SU-DHL-6 (cell line): ENCODE results near the gene ANO6.

Source experiments
- EZH2phosphoT487 ChIP-seq: fragments of 200-600 bp; sonication (generic), shearing (Covaris generic); conservative IDR thresholded peaks from 2 replicates; pipeline ENCODE4 v1.6.1; 2018; ENCODE audit warnings: mild to moderate bottlenecking, antibody characterized with exemption, low read length, moderate library complexity, mixed read lengths
- TF ChIP-seq, protein P1 (sequence below): fragments of 200-600 bp; sonication (generic); IDR thresholded peaks from one replicate; pipeline ENCODE4 v1.5.1; 2017; ENCODE audit warnings: antibody characterized with exemption, mild to moderate bottlenecking, low read length, moderate library complexity; ENCODE audit not compliant: insufficient read depth, poor library complexity, severe bottlenecking

DNA sequence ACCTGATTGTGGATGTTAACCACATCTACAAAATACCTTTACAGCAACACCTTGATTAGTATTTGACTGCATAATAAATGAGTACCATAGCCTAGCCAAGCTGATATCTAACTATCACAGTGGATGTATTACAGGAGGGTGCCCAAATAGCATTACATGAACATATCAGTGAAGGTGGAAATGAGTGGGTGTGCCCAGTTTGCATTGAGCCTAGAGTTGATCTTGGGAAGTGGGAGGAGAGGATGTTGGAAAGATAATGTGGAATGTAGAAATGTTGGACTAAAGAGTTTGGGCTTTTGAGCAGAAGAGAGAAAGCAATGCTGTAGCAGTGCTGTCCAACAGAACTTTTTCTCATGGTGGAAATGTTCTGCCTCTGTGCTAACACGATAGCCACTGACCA is 98.9 kb downstream of the ANO6 start:
- TF ChIP-seq, protein P1, sequence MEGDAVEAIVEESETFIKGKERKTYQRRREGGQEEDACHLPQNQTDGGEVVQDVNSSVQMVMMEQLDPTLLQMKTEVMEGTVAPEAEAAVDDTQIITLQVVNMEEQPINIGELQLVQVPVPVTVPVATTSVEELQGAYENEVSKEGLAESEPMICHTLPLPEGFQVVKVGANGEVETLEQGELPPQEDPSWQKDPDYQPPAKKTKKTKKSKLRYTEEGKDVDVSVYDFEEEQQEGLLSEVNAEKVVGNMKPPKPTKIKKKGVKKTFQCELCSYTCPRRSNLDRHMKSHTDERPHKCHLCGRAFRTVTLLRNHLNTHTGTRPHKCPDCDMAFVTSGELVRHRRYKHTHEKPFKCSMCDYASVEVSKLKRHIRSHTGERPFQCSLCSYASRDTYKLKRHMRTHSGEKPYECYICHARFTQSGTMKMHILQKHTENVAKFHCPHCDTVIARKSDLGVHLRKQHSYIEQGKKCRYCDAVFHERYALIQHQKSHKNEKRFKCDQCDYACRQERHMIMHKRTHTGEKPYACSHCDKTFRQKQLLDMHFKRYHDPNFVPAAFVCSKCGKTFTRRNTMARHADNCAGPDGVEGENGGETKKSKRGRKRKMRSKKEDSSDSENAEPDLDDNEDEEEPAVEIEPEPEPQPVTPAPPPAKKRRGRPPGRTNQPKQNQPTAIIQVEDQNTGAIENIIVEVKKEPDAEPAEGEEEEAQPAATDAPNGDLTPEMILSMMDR = no peak
- TF ChIP-seq EZH2phosphoT487 = no peak
